ENCODE data around the gene PTGDR. TPM values are rescaled to one million over a fixed set of nuclear protein-coding genes. Genes with fewer than 3 reads are reported as not detected.

PTGDR gene
- total RNA-seq, 2 donors from 2014 or later, result 0.09 TPM; not detected in 1

DNA sequence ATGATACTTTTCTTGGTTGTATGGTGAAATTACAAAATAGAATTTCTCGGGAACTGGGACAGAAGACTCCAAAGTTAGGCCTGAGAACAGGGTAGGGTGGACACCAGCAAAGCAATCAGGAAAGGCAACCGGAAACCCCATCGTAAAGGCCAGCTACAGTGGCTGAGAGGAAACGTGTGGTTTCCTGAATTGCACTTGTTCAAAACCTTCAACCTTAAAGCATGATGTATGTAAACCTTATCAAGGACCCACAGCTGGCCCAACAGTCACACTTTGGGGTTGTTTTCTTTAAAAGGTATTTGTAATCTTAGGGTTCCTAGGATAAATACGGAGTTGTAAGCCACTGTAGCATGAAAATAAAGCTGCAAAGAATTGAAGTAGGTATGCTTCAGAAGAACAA is 2.2 kb upstream of the PTGDR start:
- no peaks in the 10 kb centered on the region for H3K9me3 ChIP-seq (ENCODE audit: control insufficient read depth, low read length)
- H3K4me3 ChIP-seq (ENCODE audit: low read length), result no peak overlapping the region
- Mint-ChIP-seq H3K27ac (no peak overlapping the region), H3K9me3 (no peaks in the 10 kb centered on the region), H3K27me3 (ENCODE audit: insufficient read depth) (peaks cover 62% of the 10 kb centered on the region), H3K4me3 (no peak overlapping the region), H3K36me3 (ENCODE audit: low read depth) (no peaks in the 10 kb centered on the region), H3K4me1 (peaks cover 17% of the 10 kb centered on the region)
- H3K36me3 ChIP-seq (ENCODE audit: control insufficient read depth, insufficient read depth, low read length), result no peaks in the 10 kb centered on the region
- H3K4me1 ChIP-seq (ENCODE audit: control insufficient read depth, insufficient read depth, low read length), result no peaks in the 10 kb centered on the region
- no peak overlapping the region for H3K27ac ChIP-seq (ENCODE audit: low read depth, low read length)
- no peak for DNase-seq
- 82 to 85% methylated on average over 4 to 5 of the region's 5 CpGs for WGBS, 2 experiments (ENCODE audit: insufficient coverage in 1 of 2, insufficient read length in 1 of 2)
- TF ChIP-seq, protein P1, sequence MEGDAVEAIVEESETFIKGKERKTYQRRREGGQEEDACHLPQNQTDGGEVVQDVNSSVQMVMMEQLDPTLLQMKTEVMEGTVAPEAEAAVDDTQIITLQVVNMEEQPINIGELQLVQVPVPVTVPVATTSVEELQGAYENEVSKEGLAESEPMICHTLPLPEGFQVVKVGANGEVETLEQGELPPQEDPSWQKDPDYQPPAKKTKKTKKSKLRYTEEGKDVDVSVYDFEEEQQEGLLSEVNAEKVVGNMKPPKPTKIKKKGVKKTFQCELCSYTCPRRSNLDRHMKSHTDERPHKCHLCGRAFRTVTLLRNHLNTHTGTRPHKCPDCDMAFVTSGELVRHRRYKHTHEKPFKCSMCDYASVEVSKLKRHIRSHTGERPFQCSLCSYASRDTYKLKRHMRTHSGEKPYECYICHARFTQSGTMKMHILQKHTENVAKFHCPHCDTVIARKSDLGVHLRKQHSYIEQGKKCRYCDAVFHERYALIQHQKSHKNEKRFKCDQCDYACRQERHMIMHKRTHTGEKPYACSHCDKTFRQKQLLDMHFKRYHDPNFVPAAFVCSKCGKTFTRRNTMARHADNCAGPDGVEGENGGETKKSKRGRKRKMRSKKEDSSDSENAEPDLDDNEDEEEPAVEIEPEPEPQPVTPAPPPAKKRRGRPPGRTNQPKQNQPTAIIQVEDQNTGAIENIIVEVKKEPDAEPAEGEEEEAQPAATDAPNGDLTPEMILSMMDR (conservative IDR thresholded peaks at IDR 0.05), result no peak
- H3K27me3 ChIP-seq (ENCODE audit: control insufficient read depth, insufficient read depth, low read length, poor library complexity, severe bottlenecking), result peaks cover 55% of the 10 kb centered on the region
- no peak overlapping the region for H3K9ac ChIP-seq (ENCODE audit: extremely low read depth, low read length, poor library complexity, severe bottlenecking)

DNA sequence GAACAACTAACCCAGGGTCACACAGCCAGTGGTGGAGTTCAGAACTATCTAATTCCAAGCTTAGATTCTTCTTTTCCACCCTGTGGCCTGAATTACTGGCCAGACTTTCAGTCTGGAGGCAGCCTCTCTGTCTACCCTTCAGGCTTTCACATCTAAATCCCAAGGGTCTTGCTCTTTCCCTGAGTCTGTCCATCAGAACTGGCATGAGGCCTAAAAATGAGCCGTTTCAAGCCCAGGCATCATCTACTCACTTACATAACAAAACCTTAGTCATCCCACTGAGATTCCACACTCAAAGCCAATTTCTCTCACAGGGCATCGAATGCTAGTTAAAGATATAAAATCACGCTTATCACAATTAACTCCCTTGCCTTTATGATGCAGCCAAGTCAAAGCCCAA is 1.3 kb upstream of the PTGDR start:
- Mint-ChIP-seq H3K27ac (no peak overlapping the region), H3K27me3 (ENCODE audit: insufficient read depth) (peaks cover 67% of the 10 kb centered on the region), H3K36me3 (ENCODE audit: low read depth) (no peaks in the 10 kb centered on the region), H3K4me3 (no peak overlapping the region), H3K9me3 (no peaks in the 10 kb centered on the region), H3K4me1 (peaks cover 17% of the 10 kb centered on the region)
- Histone ChIP-seq H3K4me1 (ENCODE audit: control insufficient read depth, insufficient read depth, low read length) (no peaks in the 10 kb centered on the region), H3K4me3 (ENCODE audit: low read length) (no peak overlapping the region), H3K27me3 (ENCODE audit: control insufficient read depth, insufficient read depth, low read length, poor library complexity, severe bottlenecking) (peaks cover 64% of the 10 kb centered on the region), H3K9ac (ENCODE audit: extremely low read depth, low read length, poor library complexity, severe bottlenecking) (no peak overlapping the region), H3K36me3 (ENCODE audit: control insufficient read depth, insufficient read depth, low read length) (no peaks in the 10 kb centered on the region), H3K27ac (ENCODE audit: low read depth, low read length) (no peak overlapping the region), H3K9me3 (ENCODE audit: control insufficient read depth, low read length) (no peaks in the 10 kb centered on the region)
- WGBS, 2 experiments (ENCODE audit: insufficient coverage in 1 of 2, insufficient read length in 1 of 2), result 60 to 92% methylated on average over 2 to 3 of the region's 3 CpGs
- TF ChIP-seq, protein P1 (conservative IDR thresholded peaks at IDR 0.05), result no peak
- DNase-seq, result no peak

DNA sequence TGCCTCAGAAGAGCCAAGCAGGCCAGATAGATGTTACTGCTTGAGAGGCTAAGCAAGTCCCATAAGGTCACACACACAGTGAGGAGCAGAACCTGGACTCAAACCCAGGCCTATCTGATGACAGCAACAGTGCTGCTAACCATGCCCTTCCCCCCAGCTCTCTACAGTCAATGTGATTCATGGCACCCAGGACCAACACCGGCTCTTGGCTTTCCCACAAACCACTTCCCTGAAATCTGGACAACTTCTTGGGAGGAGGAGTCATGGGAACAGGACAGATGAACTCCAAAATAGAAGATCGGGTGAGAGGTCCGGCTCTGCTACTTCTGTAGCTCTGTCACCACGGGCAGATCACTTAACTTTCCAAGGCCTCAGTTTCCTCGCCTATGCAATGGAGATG is 716 bp upstream of the PTGDR start:
- Mint-ChIP-seq H3K36me3 (ENCODE audit: low read depth) (no peaks in the 10 kb centered on the region), H3K9me3 (no peaks in the 10 kb centered on the region), H3K27ac (no peak overlapping the region), H3K4me1 (peaks cover 17% of the 10 kb centered on the region), H3K4me3 (no peak overlapping the region), H3K27me3 (ENCODE audit: insufficient read depth) (peaks cover 67% of the 10 kb centered on the region)
- no peak overlapping the region for H3K4me3 ChIP-seq (ENCODE audit: low read length)
- no peak overlapping the region for H3K9ac ChIP-seq (ENCODE audit: extremely low read depth, low read length, poor library complexity, severe bottlenecking)
- no peaks in the 10 kb centered on the region for H3K9me3 ChIP-seq (ENCODE audit: control insufficient read depth, low read length)
- H3K27ac ChIP-seq (ENCODE audit: low read depth, low read length), result no peak overlapping the region
- 90 to 100% methylated on average over 4 to 5 of the region's 5 CpGs for WGBS, 2 experiments (ENCODE audit: insufficient coverage in 1 of 2, insufficient read length in 1 of 2)
- no peaks in the 10 kb centered on the region for H3K36me3 ChIP-seq (ENCODE audit: control insufficient read depth, insufficient read depth, low read length)
- TF ChIP-seq, protein P1 (conservative IDR thresholded peaks at IDR 0.05), result no peak
- no peaks in the 10 kb centered on the region for H3K4me1 ChIP-seq (ENCODE audit: control insufficient read depth, insufficient read depth, low read length)
- H3K27me3 ChIP-seq (ENCODE audit: control insufficient read depth, insufficient read depth, low read length, poor library complexity, severe bottlenecking), result peaks cover 64% of the 10 kb centered on the region
- DNase-seq, result no peak
